PFSK-1 (cell line): ENCODE data around the gene SEPSECS.

ENCODE experiments used
- FOXP2 ChIP-seq: optimal IDR thresholded peaks from 2 replicates; pipeline ENCODE3; 2011; ENCODE audit warnings: borderline replicate concordance, control low read depth, inconsistent platforms; ENCODE audit not compliant: insufficient read depth; ENCODE audit errors: extremely low read length, extremely low read depth
- POLR2AphosphoS5 ChIP-seq: IDR thresholded peaks from 2 replicates; pipeline ENCODE4 v1.6.1; 2012; ENCODE audit warnings: low read depth, mild to moderate bottlenecking, control low read depth, low read length, moderate library complexity
- REST ChIP-seq, 2 experiments: IDR thresholded peaks; 2 replicates each; pipeline versions ENCODE4 v1.6.1 to v1.8.0; 2011 to 2012; ENCODE audit warnings: low read depth in 2 of 2, low read length in 2 of 2, control low read depth in 1 of 2, inconsistent platforms in 1 of 2, mild to moderate bottlenecking in 1 of 2, moderate library complexity in 1 of 2; ENCODE audit not compliant: insufficient read depth in 1 of 2
- SIN3A ChIP-seq: IDR thresholded peaks from 2 replicates; pipeline ENCODE4 v1.6.1; 2012; ENCODE audit warnings: mild to moderate bottlenecking, low read length, moderate library complexity, borderline replicate concordance; ENCODE audit not compliant: insufficient read depth
- TAF1 ChIP-seq: IDR thresholded peaks from 2 replicates; pipeline ENCODE4 v1.6.1; 2012; ENCODE audit warnings: low read length, control low read depth, borderline replicate concordance; ENCODE audit not compliant: insufficient read depth

SEPSECS gene

GRCh38 chr4:25146076-25146475, 14.2 kb downstream of the SEPSECS start:
- no peak for TF ChIP-seq FOXP2
- TF ChIP-seq TAF1 = no peak
- TF ChIP-seq SIN3A = no peak
- no peak for TF ChIP-seq REST (IDR thresholded peaks at IDR 0.05; ENCODE audit: insufficient read depth in 1 of 2, low read depth in 2 of 2, low read length in 2 of 2)
- TF ChIP-seq POLR2AphosphoS5 = no peak

- TF ChIP-seq FOXP2 (no peak), REST (IDR thresholded peaks at IDR 0.05; ENCODE audit: insufficient read depth in 1 of 2, low read depth in 2 of 2, low read length in 2 of 2) (no peak), POLR2AphosphoS5 (no peak), TAF1 (no peak), SIN3A (no peak)
These were observed 15.3 kb downstream of the SEPSECS start for GRCh38 chr4:25144870-25145481.

GRCh38 chr4:25142468-25142867, 17.8 kb downstream of the SEPSECS start:
- TF ChIP-seq FOXP2 (no peak), TAF1 (no peak), REST (IDR thresholded peaks at IDR 0.05; ENCODE audit: insufficient read depth in 1 of 2, low read depth in 2 of 2, low read length in 2 of 2) (no peak), POLR2AphosphoS5 (no peak), SIN3A (no peak)

- no peak for TF ChIP-seq FOXP2
- no peak for TF ChIP-seq REST (IDR thresholded peaks at IDR 0.05; ENCODE audit: insufficient read depth in 1 of 2, low read depth in 2 of 2, low read length in 2 of 2)
- no peak for TF ChIP-seq POLR2AphosphoS5
- TF ChIP-seq SIN3A = no peak
- TF ChIP-seq TAF1 = no peak
These were observed 18.7 kb downstream of the SEPSECS start for GRCh38 chr4:25141592-25141991.

GRCh38 chr4:25133132-25133531, 27.1 kb downstream of the SEPSECS start:
- no peak for TF ChIP-seq FOXP2
- no peak for TF ChIP-seq TAF1
- no peak for TF ChIP-seq POLR2AphosphoS5
- TF ChIP-seq REST (IDR thresholded peaks at IDR 0.05; ENCODE audit: insufficient read depth in 1 of 2, low read depth in 2 of 2, low read length in 2 of 2) = no peak
- no peak for TF ChIP-seq SIN3A
